K562 (cell line): Measurements from ENCODE around the gene PI4KA. TPM values are rescaled to one million over a fixed set of nuclear protein-coding genes. Genes with fewer than 3 reads are reported as not detected.
A peak's percentile ranks its signal among the peaks of the same experiment; 100 is the strongest.

Experiments
- ATAC-seq: fragments of 200-7000 bp; cut with Tn5 transposase; 3 replicates; pipeline ENCODE4 v1.9.1; 2020; ENCODE audit warnings: moderate library complexity
- BruUV-seq: library from RNA; stranded (reverse); fragments of 400-500 nt; replicated peaks from 2 replicates; lab custom pipeline; 2021; lab: Mats Ljungman, UMichigan
- CTCF ChIA-PET: fragments of 300-600 bp; formaldehyde crosslinking; extraction: SDS; loops from one replicate; lab custom pipeline; 2021; ENCODE audit warnings: low intra/inter-chr PET ratio; lab: Yijun Ruan, JAX
- POLR2A ChIA-PET: fragments of 300-600, 350-650 bp; sonication (Branson Sonifier 250); formaldehyde crosslinking; extraction: SDS; loops from one replicate; lab custom pipeline; 2021; ENCODE audit warnings: antibody characterized with exemption, inconsistent platforms; lab: Yijun Ruan, JAX
- DNase-seq, 4 experiments: peaks; one replicate each; pipeline versions ENCODE4 v3.0.0 to v3.0.0-alpha.2; 2011 to 2018; ENCODE audit warnings: low spot score in 3 of 4, mixed read lengths in 3 of 4; ENCODE audit errors: extremely low read depth in 1 of 4
- FAIRE-seq: peaks from 2 replicates; lab custom pipeline; 2011; peaks lifted over from hg19 to GRCh38; lab: Jason Lieb, UNC
- H2AFZ ChIP-seq: 2 replicates; pipeline ENCODE4 v1.6.0; 2011; ENCODE audit warnings: low read depth, low read length, control low read depth, inconsistent platforms
- H3K27ac ChIP-seq: fragments of 200-600 bp; 3 replicates; pipeline ENCODE4 v1.8.0; 2011; ENCODE audit warnings: low read depth, mild to moderate bottlenecking, control low read depth, inconsistent platforms, low read length, moderate library complexity, mixed read lengths; ENCODE audit errors: extremely low read depth
- H3K27me3 ChIP-seq, 2 experiments: fragments of 300-600 bp in 1 of 2; 2 replicates in 1 of 2; 3 replicates in 1 of 2; pipeline versions ENCODE4 v1.6.0 to v1.8.0; 2011; ENCODE audit warnings: inconsistent platforms in 2 of 2, low read length in 2 of 2, mild to moderate bottlenecking in 1 of 2, mixed read lengths in 1 of 2, moderate library complexity in 1 of 2; ENCODE audit not compliant: control insufficient read depth in 2 of 2, insufficient read depth in 2 of 2
- H3K36me3 ChIP-seq: fragments of 300-600 bp; 3 replicates; pipeline ENCODE4 v1.8.0; 2011; ENCODE audit warnings: mild to moderate bottlenecking, low read length, inconsistent platforms; ENCODE audit not compliant: control insufficient read depth, insufficient read depth
- H3K4me1 ChIP-seq, 2 experiments: fragments of 200-600 bp in 1 of 2; replicated peaks in 1 of 2; 2 replicates in 1 of 2; 3 replicates in 1 of 2; pipeline versions ENCODE4 v1.5.1 to v1.8.0; 2011; ENCODE audit warnings: inconsistent platforms in 2 of 2, low read length in 2 of 2, mild to moderate bottlenecking in 1 of 2, mixed read lengths in 1 of 2, moderate library complexity in 1 of 2; ENCODE audit not compliant: control insufficient read depth in 2 of 2, insufficient read depth in 2 of 2
- H3K4me2 ChIP-seq: 2 replicates; pipeline ENCODE4 v1.6.1; 2011; ENCODE audit warnings: low read length, control low read depth, inconsistent platforms, mixed read lengths; ENCODE audit not compliant: insufficient read depth
- H3K4me3 ChIP-seq: fragments of 200-600 bp; sonication (generic), shearing (Covaris generic); 2 replicates; pipeline ENCODE4 v1.5.1; 2016; ENCODE audit warnings: control low read depth, inconsistent platforms
- H3K79me2 ChIP-seq: fragments of 200-600 bp; 3 replicates; pipeline ENCODE4 v1.8.0; 2011; ENCODE audit warnings: low read length, inconsistent platforms; ENCODE audit not compliant: control insufficient read depth, insufficient read depth
- H3K9ac ChIP-seq, 2 experiments: 2 replicates each; pipeline versions ENCODE4 v1.6.0 to v1.6.1; 2011; ENCODE audit warnings: low read depth in 2 of 2, low read length in 2 of 2, control low read depth in 1 of 2, inconsistent platforms in 1 of 2, mild to moderate bottlenecking in 1 of 2, mixed read lengths in 1 of 2; ENCODE audit not compliant: insufficient read depth in 1 of 2
- H3K9me1 ChIP-seq: one replicate; pipeline ENCODE4 v1.6.0; 2011; ENCODE audit warnings: inconsistent platforms, mild to moderate bottlenecking, low read length, moderate library complexity; ENCODE audit not compliant: control insufficient read depth, insufficient read depth
- H3K9me3 ChIP-seq: replicated peaks from 2 replicates; pipeline ENCODE4 v1.5.1; 2011; ENCODE audit warnings: low read depth, low read length, inconsistent platforms; ENCODE audit not compliant: control insufficient read depth, insufficient read depth
- H4K20me1 ChIP-seq: replicated peaks from 2 replicates; pipeline ENCODE4 v1.6.1; 2011; ENCODE audit warnings: low read length, inconsistent platforms, mixed read lengths; ENCODE audit not compliant: control insufficient read depth, insufficient read depth
- CEBPG ChIP-seq, 3 experiments: fragments of 200-800 bp in 1 of 3; sonication (Bioruptor generic) in 1 of 3; sonication (generic) in 1 of 3; formaldehyde crosslinking in 1 of 3; IDR thresholded peaks in 2 of 3; conservative IDR thresholded peaks in 1 of 3; 2 replicates each; pipeline versions ENCODE4 v1.6.1 to v1.8.0; 2016 to 2022; ENCODE audit warnings: missing compliant biosample characterization in 2 of 3, missing genetic modification characterization in 2 of 3, mild to moderate bottlenecking in 1 of 3, missing genetic modification reagents in 1 of 3
- MAZ ChIP-seq, 2 experiments: fragments of 450-650 bp in 1 of 2; sonication (generic) in 1 of 2; formaldehyde crosslinking; IDR thresholded peaks in 1 of 2; conservative IDR thresholded peaks in 1 of 2; 2 replicates each; pipeline versions ENCODE4 v1.4.0 to v1.5.0; 2020; ENCODE audit warnings: mild to moderate bottlenecking in 1 of 2, missing genetic modification reagents in 1 of 2
- NCOA4 ChIP-seq: fragments of 450-650 bp; IDR thresholded peaks from 2 replicates; pipeline ENCODE4 v1.6.1; 2018; ENCODE audit warnings: mild to moderate bottlenecking; ENCODE audit not compliant: partially characterized antibody
- NEUROD1 ChIP-seq: fragments of 150-350 bp; IDR thresholded peaks from 2 replicates; pipeline ENCODE4 v1.6.1; 2014; ENCODE audit warnings: borderline replicate concordance, low read length, low read depth; ENCODE audit not compliant: partially characterized antibody
- SAP30 ChIP-seq: fragments of 200-600 bp; sonication (generic); IDR thresholded peaks from 2 replicates; pipeline ENCODE4 v1.6.1; 2012; ENCODE audit warnings: borderline replicate concordance, low read depth, mild to moderate bottlenecking, moderate library complexity, low read length, control low read depth, inconsistent platforms; ENCODE audit not compliant: insufficient read depth, poor library complexity, severe bottlenecking
- SIN3B ChIP-seq: fragments of 450-650 bp; IDR thresholded peaks from 2 replicates; pipeline ENCODE4 v1.6.1; 2017; ENCODE audit warnings: low read depth, mild to moderate bottlenecking, moderate library complexity
- SMAD4 ChIP-seq: fragments of 250-450 bp; sonication (Bioruptor Pico); conservative IDR thresholded peaks from 2 replicates; pipeline ENCODE4 v1.8.0; 2021; ENCODE audit warnings: inconsistent platforms, mild to moderate bottlenecking, moderate library complexity
- SREBF1 ChIP-seq: fragments of 150-350 bp; IDR thresholded peaks from 2 replicates; pipeline ENCODE4 v1.6.1; 2014; ENCODE audit warnings: antibody characterized with exemption, low read depth, low read length, borderline replicate concordance
- U2AF2 ChIP-seq: fragments of 200-400 bp; formaldehyde crosslinking; optimal IDR thresholded peaks from 2 replicates; pipeline ENCODE3; 2017; ENCODE audit warnings: low read depth, mild to moderate bottlenecking, low read length
- ZBED1 ChIP-seq: IDR thresholded peaks from 2 replicates; pipeline ENCODE4 v1.6.1; 2014
- ZNF217 ChIP-seq: sonication (generic); formaldehyde crosslinking; IDR thresholded peaks from 2 replicates; pipeline ENCODE4 v1.8.0; 2022; ENCODE audit warnings: mild to moderate bottlenecking, missing genetic modification reagents
- ZNF408 ChIP-seq: fragments of 250-450 bp; sonication (Bioruptor Pico); IDR thresholded peaks from 2 replicates; pipeline ENCODE4 v1.4.0; 2020; ENCODE audit warnings: low read depth, mild to moderate bottlenecking, moderate library complexity
- WGBS: fragments of 100-300 bp; shearing (Covaris generic); methylation state at CpG from one replicate; pipeline ENCODE4 v1.1.6; 2016; ENCODE audit warnings: low coverage, mixed read lengths; ENCODE audit not compliant: insufficient coverage; ENCODE audit errors: missing lambda C conversion rate; 5-methylcytosine and 5-hydroxymethylcytosine counted together
- in situ Hi-C: fragments of 300-500 bp; cut with MboI; formaldehyde crosslinking; loops from 4 replicates; pipeline ENCODE4 v1.15.0; 2018; ENCODE audit warnings: inconsistent platforms, mixed read lengths
- intact Hi-C: fragments of 100-400 bp; cut with micrococcal nuclease; formaldehyde crosslinking; loops from 2 replicates; pipeline ENCODE4 v1.14.2; 2022
- polyA plus RNA-seq, 8 experiments: library from polyadenylated mRNA; depleted of rRNA in 4 of 8; stranded (reverse) in 5 of 8; unstranded in 3 of 8; fragments of >200 nt; fragmentation: Nextera tagmentation in 2 of 8; fragmentation: Illumina TruSeq in 1 of 8; extraction: Ambion mirVana in 2 of 8; extraction: Trizol in 1 of 8; gene quantifications; 2 replicates each; pipeline versions ENCODE4 v1.2.1 to v1.2.3, GENCODE V29; 2011 to 2014; ENCODE audit warnings: inconsistent platforms in 1 of 8, missing spikeins in 1 of 8
- total RNA-seq, 7 experiments: library from RNA; depleted of rRNA in 6 of 7; stranded (reverse); fragments of >200 nt in 6 of 7; fragmentation: Illumina TruSeq in 2 of 7; extraction: Trizol in 2 of 7; gene quantifications; 2 replicates each; pipeline versions ENCODE4 v1.2.1 to v1.2.3, GENCODE V29; 2011 to 2021; ENCODE audit warnings: low replicate concordance in 1 of 7
- TF ChIP-seq, protein P1 (sequence below), 2 experiments: fragments of 250-450 bp in 1 of 2; fragments of 450-650 bp in 1 of 2; sonication (Bioruptor Pico) in 1 of 2; IDR thresholded peaks; 2 replicates each; pipeline versions ENCODE4 v1.6.1 to v1.8.0; 2016 to 2021; ENCODE audit warnings: mild to moderate bottlenecking in 2 of 2, moderate library complexity in 2 of 2, missing compliant biosample characterization in 1 of 2, missing genetic modification characterization in 1 of 2
- TF ChIP-seq, protein P2 (sequence below): fragments of 250-450 bp; sonication (Bioruptor Pico); IDR thresholded peaks from 2 replicates; pipeline ENCODE4 v1.4.0; 2020; ENCODE audit warnings: mild to moderate bottlenecking
- TF ChIP-seq, protein P3 (sequence below): IDR thresholded peaks from 3 replicates; pipeline ENCODE4 v1.6.1; 2011; ENCODE audit warnings: borderline replicate concordance, mild to moderate bottlenecking, moderate library complexity; ENCODE audit not compliant: insufficient read length; ENCODE audit errors: extremely low read depth

PI4KA gene
- total and polyA plus RNA-seq, 9 of the 15 experiments (the other 6 are each of a cell fraction or from before 2014, with no cell fraction given): 7.3 to 187 (median 84.7) TPM

DNA sequence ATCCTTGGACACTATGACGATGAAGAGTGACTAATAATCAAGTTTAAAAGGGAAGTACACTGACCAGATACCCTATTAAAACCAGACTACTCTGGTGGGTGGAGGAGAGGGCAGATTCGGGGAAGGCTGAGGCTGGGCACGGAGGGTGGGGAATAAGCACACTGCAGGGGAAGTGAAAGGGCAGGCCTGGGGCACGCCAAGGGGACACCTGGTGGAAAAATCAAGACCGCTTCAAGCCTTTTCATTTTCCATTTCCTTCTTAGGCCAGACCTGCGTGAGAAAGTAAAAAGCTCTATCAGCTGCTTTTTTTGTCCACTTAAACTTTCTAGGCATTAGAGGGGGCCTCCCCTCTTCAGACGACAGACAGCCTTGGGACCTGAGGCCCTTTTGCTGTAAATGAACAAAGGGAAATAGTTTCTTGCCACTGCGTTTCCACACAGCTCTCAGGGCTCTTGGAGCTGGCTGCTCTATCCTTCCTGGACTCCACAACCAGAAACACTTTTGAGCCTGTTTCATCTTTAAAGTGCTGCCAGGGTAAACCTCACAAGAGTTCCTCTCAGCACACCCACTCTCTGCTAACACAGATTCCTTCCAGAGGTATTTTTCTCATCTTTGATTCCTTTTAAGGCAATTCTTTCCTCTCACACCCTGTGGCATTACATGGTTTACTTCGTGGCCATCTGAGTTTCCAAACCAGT, 109.7 kb downstream of the PI4KA start:
- Histone ChIP-seq H3K79me2 (no peaks in the 10 kb centered on the region), H3K9me1 (no peaks in the 10 kb centered on the region), H3K4me2 (no peak overlapping the region), H3K4me1 (peaks cover 4 to 14% of the 10 kb centered on the region in 2 experiments; a peak in 3 of 5 replicates), H3K27ac (no peak overlapping the region), H3K4me3 (no peak overlapping the region), H3K9me3 (no peaks in the 10 kb centered on the region), H2AFZ (no peak overlapping the region), H3K27me3 (no peaks in the 10 kb centered on the region), H3K36me3 (peaks cover 85% of the 10 kb centered on the region; the same call in 2 of the 3 replicates), H3K9ac (no peak overlapping the region), H4K20me1 (peaks cover 17% of the 10 kb centered on the region)
- in situ Hi-C loops (no loop called here), intact Hi-C loops (no loop called here)
- ATAC-seq (no peak), FAIRE-seq (no peak), DNase-seq (no peak)
- ChIA-PET POLR2A (interaction anchor here (0.6 to 3.7 kb wide), 9 partner anchors 8 to 237 kb away, joined by 3 to 21 read pairs (median 4); no protein-coding TSS in a partner anchor), CTCF (no interaction called here)
- 72% methylated on average over 9 of the region's 9 CpGs for WGBS
- no TSS peak for BruUV-seq
- no peak for TF ChIP-seq U2AF2
- TF ChIP-seq SMAD4 (CRISPR knock-in tag): no peak
- TF ChIP-seq ZNF408 (CRISPR knock-in tag): no peak
- no peak for TF ChIP-seq ZNF217 (CRISPR knock-in tag)
- TF ChIP-seq, protein P1, sequence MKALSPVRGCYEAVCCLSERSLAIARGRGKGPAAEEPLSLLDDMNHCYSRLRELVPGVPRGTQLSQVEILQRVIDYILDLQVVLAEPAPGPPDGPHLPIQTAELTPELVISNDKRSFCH (CRISPR knock-in tag; IDR thresholded peaks at IDR 0.05): no peak
- TF ChIP-seq, protein P1 (tag; IDR thresholded peaks at IDR 0.05): no peak
- TF ChIP-seq NEUROD1: no peak
- 0 out of 2 replicates have a peak, but pooled peaks have one; percentile 10 for TF ChIP-seq CEBPG (CRISPR knock-in tag; IDR thresholded peaks at IDR 0.05)
- no peak for TF ChIP-seq CEBPG (tag; conservative IDR thresholded peaks at IDR 0.05 in 1 of 2, IDR thresholded peaks at IDR 0.05 in 1 of 2)
- no peak for TF ChIP-seq SIN3B
- TF ChIP-seq, protein P2, sequence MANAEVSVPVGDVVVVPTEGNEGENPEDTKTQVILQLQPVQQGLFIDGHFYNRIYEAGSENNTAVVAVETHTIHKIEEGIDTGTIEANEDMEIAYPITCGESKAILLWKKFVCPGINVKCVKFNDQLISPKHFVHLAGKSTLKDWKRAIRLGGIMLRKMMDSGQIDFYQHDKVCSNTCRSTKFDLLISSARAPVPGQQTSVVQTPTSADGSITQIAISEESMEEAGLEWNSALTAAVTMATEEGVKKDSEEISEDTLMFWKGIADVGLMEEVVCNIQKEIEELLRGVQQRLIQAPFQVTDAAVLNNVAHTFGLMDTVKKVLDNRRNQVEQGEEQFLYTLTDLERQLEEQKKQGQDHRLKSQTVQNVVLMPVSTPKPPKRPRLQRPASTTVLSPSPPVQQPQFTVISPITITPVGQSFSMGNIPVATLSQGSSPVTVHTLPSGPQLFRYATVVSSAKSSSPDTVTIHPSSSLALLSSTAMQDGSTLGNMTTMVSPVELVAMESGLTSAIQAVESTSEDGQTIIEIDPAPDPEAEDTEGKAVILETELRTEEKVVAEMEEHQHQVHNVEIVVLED (CRISPR knock-in tag): no peak
- no peak for TF ChIP-seq SAP30
- no peak for TF ChIP-seq NCOA4
- TF ChIP-seq SREBF1: no peak
- TF ChIP-seq MAZ (CRISPR knock-in tag; conservative IDR thresholded peaks at IDR 0.05 in 1 of 2, IDR thresholded peaks at IDR 0.05 in 1 of 2): no peak
- no peak for TF ChIP-seq ZBED1
- TF ChIP-seq, protein P3, sequence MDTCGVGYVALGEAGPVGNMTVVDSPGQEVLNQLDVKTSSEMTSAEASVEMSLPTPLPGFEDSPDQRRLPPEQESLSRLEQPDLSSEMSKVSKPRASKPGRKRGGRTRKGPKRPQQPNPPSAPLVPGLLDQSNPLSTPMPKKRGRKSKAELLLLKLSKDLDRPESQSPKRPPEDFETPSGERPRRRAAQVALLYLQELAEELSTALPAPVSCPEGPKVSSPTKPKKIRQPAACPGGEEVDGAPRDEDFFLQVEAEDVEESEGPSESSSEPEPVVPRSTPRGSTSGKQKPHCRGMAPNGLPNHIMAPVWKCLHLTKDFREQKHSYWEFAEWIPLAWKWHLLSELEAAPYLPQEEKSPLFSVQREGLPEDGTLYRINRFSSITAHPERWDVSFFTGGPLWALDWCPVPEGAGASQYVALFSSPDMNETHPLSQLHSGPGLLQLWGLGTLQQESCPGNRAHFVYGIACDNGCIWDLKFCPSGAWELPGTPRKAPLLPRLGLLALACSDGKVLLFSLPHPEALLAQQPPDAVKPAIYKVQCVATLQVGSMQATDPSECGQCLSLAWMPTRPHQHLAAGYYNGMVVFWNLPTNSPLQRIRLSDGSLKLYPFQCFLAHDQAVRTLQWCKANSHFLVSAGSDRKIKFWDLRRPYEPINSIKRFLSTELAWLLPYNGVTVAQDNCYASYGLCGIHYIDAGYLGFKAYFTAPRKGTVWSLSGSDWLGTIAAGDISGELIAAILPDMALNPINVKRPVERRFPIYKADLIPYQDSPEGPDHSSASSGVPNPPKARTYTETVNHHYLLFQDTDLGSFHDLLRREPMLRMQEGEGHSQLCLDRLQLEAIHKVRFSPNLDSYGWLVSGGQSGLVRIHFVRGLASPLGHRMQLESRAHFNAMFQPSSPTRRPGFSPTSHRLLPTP: no peak
